OCI-LY1 (cell line): ENCODE data around the gene DEFB113.

ENCODE experiments used
- CTCF ChIP-seq: fragments of 200-600 bp; sonication (generic), shearing (Covaris generic); IDR thresholded peaks from 2 replicates; pipeline ENCODE4 v1.5.1; 2017; ENCODE audit warnings: mild to moderate bottlenecking, antibody characterized with exemption, low read length, moderate library complexity, mixed read lengths
- EZH2 ChIP-seq: fragments of 200-600 bp; sonication (generic), shearing (Covaris generic); IDR thresholded peaks from 2 replicates; pipeline ENCODE4 v1.8.0; 2017; ENCODE audit warnings: borderline replicate concordance, mixed run types, mild to moderate bottlenecking, antibody characterized with exemption, low read length, moderate library complexity, mixed read lengths

- TF ChIP-seq CTCF (no peak), EZH2 (no peak)
Measured at GRCh38 chr6:49934770-49935169, 34.7 kb downstream of the DEFB113 start.
